Anterior cingulate cortex (tissue), 58 donors: ENCODE data around the gene NEDD8.
A peak's percentile ranks its signal among the peaks of the same experiment; 100 is the strongest.
"Not testable (repeated sequence)": the region's sequence is repeated elsewhere in the genome, so short reads cannot be mapped to it uniquely, and the experiment has no call there.

ENCODE experiments used
- DNase-seq, 58 donors: peaks; one replicate each; lab custom pipeline; 2025; lab: John Stamatoyannopoulos, UW

The NEDD8 gene

GRCh38 chr14:24232645-24233537 is 724 bp upstream of the NEDD8 start, which contains the start of gene GMPR2:
GMPR2 (plus strand) TSS chr14:24232929; CDS start chr14:24233254, 325 bp downstream.
- peak in 18 of 58 donors; percentile 34 to 98 (median 86) for DNase-seq

- DNase-seq, result peak in 7 of 58 donors; percentile 35 to 54 (median 42)
Measured at GRCh38 chr14:24231263-24232120, 675 bp downstream of the NEDD8 start.

DNA sequence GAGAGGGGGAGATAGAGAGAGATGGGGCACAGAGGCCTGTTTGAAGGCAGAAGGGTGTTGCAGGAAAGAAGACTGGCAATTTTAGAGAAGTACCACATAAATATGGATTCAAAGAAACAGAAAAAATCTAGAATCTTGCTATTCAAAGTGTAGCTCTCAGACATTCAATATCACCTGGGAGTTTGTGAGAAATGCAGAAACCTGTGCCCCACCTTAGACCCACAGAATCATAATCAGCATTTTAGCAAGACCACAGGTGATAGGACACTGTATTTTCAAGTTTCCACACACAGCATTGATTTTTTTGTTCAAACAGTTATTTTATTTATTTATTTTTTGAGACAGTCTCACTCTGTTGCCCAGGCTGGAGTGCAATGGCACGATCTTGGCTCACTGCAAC is 3.3 kb downstream of the NEDD8 start:
- DNase-seq, result no peak

DNA sequence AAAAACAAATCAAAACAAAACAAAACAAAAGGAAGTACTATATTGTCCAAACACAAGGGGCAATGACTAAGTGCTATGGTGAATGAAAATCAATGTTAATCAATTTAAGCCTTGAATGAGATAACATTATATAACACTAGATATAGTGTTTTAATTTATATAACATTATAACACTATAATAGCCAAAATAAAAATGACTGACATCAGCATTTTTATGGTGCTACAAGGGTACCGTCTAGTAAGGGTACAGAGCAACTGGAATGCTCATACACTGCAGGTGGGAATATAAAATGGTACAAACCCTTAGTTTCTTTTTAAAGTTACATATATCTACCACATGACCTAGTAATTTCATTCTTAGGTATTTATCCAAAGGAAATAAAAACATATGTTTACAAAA is 5.7 kb downstream of the NEDD8 start:
- DNase-seq, result no peak

DNA sequence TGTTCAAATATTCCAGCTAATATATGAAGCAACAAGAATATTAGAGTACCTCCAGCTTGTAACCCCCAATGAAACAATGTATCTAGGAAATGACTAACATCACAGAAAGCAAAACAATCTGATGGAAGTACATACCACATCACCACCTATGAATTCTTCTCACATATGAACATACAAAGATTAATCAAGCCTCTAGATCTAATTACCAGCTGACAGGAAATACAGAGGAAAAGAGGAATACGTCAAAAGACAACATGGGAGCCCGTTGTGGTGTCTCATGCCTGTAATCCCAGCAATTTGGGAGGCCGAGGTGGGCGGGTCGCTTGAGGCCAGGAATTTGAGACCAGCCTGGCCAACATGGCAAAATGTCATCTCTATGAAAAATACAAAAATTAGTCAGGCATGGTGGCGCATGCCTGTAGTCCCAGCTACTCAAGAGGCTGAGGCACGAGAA is 7.5 kb downstream of the NEDD8 start:
- no peak for DNase-seq

GRCh38 chr14:24222987-24223386 is 9.2 kb downstream of the NEDD8 start:
- DNase-seq, result not testable (repeated sequence)

- DNase-seq, result no peak
Measured at GRCh38 chr14:24219521-24219920, 12.6 kb downstream of the NEDD8 start.

DNA sequence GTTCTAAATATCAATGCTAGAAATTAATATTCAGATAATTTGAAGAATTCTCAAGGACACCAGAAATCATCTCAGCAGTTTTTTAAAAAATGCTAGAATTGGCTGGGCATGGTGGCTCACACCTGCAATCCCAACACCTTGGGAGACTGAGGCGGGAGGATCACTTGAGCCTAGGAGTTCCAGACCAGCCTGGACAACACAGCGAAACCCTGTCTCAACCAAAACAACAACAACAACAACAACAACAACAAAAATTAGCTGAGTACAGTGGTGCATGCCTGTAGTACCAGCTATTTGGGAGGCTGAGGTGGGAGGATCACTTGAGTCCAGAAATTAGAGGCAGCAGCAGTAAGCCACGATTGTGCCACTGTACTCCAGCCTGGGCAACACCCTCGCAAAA is 13.1 kb downstream of the NEDD8 start:
- DNase-seq, result no peak

DNA sequence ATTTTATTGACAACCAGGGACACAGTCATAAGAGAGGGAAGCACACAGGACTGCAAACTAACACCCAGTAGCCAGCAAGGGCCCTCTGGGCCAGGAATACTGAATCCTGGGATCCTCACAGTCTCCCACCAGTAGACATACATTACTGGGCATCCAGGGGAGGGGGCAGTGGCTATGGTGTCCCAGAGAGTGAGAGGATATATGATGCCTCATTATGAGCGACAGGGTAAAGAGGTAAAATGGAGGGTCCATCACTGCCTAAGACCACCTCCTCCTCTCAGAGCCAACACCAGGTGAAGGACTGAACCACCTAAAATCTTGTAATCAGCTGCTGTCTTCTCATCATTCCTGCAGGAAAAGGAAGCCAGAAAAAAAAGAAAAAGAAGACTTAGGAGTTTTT is 15.3 kb downstream of the NEDD8 start:
- not testable (repeated sequence) for DNase-seq

DNA sequence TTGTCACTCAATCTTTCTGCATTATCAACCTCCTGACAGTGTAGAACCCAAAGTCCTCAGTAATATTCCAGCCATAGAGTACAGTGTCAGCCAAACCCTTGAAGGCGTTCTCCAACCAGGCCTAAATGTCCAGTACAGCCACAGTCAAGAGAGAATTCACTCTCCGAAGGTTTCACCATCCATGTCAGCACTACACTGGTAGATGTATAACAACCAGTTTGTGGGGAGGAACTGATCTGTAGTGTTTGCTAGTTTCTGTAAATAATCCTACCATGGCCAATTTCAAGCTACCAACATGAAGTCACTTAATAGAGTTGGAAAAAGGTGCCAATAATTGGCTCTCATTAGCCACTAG is 15.8 kb downstream of the NEDD8 start:
- no peak for DNase-seq

GRCh38 chr14:24215495-24216344 is 16.4 kb downstream of the NEDD8 start, which contains the start of gene MDP1:
MDP1 (minus strand) TSS chr14:24216066; CDS start chr14:24215955, 111 bp downstream.
- peak; percentile 15 to 92 (median 77) for DNase-seq

DNA sequence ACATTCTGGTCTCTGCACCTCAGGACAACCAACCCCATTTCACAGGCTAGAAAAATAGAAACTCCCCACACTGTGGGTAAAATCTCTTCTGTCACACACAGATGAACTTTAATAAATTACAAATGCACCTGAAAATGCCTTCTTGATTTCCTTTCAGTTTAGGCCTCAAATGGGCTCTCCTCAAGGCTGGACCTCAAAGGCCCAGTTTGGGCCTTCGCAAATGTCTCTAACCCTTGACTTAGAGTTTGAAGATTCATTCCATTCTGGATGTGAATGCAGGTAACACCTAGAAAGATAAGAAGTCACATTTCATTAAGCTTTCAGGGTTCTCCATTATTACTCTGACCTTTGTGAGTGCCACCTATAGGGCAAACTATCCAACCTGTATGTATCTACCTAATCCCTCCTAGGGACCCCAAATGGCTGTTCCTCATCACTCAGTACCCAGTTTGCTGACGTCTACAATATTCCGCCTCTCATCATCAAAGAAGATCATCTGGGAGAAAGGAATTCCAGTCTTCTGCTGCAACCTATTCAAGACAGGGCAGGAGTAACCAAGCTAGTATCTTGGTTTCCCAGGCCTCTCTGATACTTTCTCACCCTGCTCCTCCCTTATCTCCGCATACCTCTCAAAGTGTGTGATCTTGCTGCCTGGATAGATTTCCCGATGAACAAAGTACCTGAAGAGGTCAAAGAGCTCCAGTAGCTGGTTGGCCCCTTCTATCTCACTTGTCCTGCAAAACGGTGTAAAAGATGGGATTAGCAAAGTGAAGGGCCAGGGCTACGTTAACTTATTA is 18.1 kb downstream of the NEDD8 start:
- DNase-seq, result no peak

GRCh38 chr14:24212924-24213865 is 19.0 kb downstream of the NEDD8 start, which contains the start of gene CHMP4A:
CHMP4A (minus strand) TSS chr14:24213488; CDS start chr14:24213439, 49 bp downstream.
- peak; percentile 69 to 98 (median 90) for DNase-seq

DNA sequence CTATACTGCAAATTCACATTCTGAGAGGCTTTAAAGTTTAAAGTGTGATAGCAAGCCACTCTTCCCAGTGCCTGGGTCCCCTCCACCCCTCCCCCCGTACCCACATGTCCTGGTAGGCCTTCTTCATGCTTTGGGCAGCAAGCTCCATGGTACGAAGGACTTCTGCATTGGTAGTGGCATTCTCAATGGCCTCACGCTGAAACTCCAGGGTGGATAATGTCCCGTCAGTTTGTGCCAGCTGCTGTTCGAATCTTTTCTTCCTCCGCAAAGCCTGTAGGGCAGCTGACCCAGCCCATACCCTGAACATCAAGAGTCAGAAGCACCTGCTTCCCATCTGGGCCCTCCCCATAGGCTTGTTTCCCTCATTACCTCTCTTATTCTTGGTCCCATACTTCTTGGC is 20.9 kb downstream of the NEDD8 start:
- DNase-seq, result no peak

- DNase-seq, result no peak
Measured at GRCh38 chr14:24207625-24208024, 24.5 kb downstream of the NEDD8 start.

DNA sequence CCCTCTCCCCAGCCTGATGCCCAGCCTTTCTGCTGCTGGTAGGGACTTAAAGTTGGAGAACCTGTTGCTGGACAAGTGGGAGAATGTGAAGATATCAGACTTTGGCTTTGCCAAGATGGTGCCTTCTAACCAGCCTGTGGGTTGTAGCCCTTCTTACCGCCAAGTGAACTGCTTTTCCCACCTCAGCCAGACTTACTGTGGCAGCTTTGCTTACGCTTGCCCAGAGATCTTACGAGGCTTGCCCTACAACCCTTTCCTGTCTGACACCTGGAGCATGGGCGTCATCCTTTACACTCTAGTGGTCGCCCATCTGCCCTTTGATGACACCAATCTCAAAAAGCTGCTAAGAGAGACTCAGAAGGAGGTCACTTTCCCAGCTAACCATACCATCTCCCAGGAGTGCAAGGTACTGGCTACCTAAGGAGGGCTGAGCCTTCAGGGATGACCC is 25.0 kb downstream of the NEDD8 start:
- DNase-seq, result no peak

- no peak for DNase-seq
Measured at GRCh38 chr14:24206260-24207103, 25.7 kb downstream of the NEDD8 start.
